Measurements from ENCODE around the gene PLAAT5. TPM values are rescaled to one million over a fixed set of nuclear protein-coding genes. Genes with fewer than 3 reads are reported as not detected.
"Not testable (repeated sequence)": the region's sequence is repeated elsewhere in the genome, so short reads cannot be mapped to it uniquely, and the experiment has no call there.

The PLAAT5 gene
- total RNA-seq, 2 donors from 2014 or later, result 0.40 TPM; not detected in 1

GRCh38 chr11:63443714-63444113 is 47.3 kb downstream of the PLAAT5 start:
- Histone ChIP-seq H3K27ac (no peak overlapping the region), H3K4me1 (no peaks in the 10 kb centered on the region), H3K27me3 (no peaks in the 10 kb centered on the region), H3K9me3 (no peaks in the 10 kb centered on the region), H3K36me3 (no peaks in the 10 kb centered on the region), H3K9ac (ENCODE audit: low read depth in 2 of 2, low read length in 2 of 2) (no peak overlapping the region), H3K4me3 (no peak overlapping the region)
- intact Hi-C loops (cut with DNase I), result no loop called here
- TF ChIP-seq, protein P1, sequence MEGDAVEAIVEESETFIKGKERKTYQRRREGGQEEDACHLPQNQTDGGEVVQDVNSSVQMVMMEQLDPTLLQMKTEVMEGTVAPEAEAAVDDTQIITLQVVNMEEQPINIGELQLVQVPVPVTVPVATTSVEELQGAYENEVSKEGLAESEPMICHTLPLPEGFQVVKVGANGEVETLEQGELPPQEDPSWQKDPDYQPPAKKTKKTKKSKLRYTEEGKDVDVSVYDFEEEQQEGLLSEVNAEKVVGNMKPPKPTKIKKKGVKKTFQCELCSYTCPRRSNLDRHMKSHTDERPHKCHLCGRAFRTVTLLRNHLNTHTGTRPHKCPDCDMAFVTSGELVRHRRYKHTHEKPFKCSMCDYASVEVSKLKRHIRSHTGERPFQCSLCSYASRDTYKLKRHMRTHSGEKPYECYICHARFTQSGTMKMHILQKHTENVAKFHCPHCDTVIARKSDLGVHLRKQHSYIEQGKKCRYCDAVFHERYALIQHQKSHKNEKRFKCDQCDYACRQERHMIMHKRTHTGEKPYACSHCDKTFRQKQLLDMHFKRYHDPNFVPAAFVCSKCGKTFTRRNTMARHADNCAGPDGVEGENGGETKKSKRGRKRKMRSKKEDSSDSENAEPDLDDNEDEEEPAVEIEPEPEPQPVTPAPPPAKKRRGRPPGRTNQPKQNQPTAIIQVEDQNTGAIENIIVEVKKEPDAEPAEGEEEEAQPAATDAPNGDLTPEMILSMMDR (IDR thresholded peaks at IDR 0.05), result no peak
- no peak for DNase-seq

DNA sequence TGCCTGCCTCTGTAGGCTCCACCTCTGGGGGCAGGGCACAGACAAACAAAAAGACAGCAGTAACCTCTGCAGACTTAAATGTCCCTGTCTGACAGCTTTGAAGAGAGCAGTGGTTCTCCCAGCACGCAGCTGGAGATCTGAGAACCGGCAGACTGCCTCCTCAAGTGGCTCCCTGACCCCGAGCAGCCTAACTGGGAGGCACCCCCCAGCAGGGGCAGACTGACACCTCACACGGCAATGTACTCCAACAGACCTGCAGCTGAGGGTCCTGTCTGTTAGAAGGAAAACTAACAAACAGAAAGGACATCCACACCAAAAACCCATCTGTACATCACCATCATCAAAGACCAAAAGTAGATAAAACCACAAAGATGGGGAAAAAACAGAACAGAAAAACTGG is 55.1 kb downstream of the PLAAT5 start:
- H3K27me3 ChIP-seq; H3K9me3 ChIP-seq; H3K27ac ChIP-seq; H3K4me3 ChIP-seq; H3K4me1 ChIP-seq; H3K36me3 ChIP-seq; DNase-seq; H3K9ac ChIP-seq (ENCODE audit: low read depth in 2 of 2, low read length in 2 of 2); intact Hi-C loops (cut with DNase I): not testable (repeated sequence)

DNA sequence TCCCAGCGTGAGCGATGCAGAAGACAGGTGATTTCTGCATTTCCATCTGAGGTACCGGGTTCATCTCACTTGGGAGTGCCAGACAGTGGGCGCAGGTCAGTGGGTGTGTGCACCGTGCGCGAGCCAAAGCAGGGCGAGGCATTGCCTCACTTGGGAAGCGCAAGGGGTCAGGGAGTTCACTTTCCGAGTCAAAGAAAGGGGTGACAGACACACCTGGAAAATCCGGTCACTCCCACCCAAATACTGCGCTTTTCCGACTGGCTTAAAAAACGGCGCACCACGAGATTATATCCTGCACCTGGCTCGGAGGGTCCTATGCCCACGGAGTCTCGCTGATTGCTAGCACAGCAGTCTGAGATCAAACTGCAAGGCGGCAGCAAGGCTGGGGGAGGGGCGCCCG is 55.6 kb downstream of the PLAAT5 start:
- H3K4me3 ChIP-seq; H3K27me3 ChIP-seq; H3K9ac ChIP-seq (ENCODE audit: low read depth in 2 of 2, low read length in 2 of 2); H3K4me1 ChIP-seq; H3K36me3 ChIP-seq; intact Hi-C loops (cut with DNase I); H3K27ac ChIP-seq; H3K9me3 ChIP-seq: not testable (repeated sequence)
- peak; percentile 33 for DNase-seq

DNA sequence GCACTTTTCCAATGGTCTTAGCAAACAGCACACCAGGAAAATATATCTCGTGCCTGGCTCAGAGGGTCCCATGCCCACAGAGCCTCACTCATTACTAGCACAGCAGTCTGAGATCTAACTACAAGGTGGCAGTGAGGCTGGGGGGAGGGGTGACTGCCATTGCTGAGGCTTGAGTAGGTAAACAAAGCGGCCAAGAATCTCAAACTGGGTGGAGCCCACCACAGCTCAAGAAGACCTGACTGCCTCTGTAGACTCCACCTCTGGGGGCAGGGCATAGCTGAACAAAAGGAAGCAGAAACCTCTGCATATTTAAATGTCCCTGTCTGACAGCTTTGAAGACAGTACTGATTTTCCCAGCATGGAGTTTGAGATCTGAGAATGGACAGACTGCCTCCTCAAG is 60.2 kb downstream of the PLAAT5 start:
- DNase-seq; H3K36me3 ChIP-seq; H3K4me3 ChIP-seq; H3K27me3 ChIP-seq; H3K27ac ChIP-seq; intact Hi-C loops (cut with DNase I); H3K4me1 ChIP-seq; H3K9me3 ChIP-seq; H3K9ac ChIP-seq (ENCODE audit: low read depth in 2 of 2, low read length in 2 of 2): not testable (repeated sequence)

DNA sequence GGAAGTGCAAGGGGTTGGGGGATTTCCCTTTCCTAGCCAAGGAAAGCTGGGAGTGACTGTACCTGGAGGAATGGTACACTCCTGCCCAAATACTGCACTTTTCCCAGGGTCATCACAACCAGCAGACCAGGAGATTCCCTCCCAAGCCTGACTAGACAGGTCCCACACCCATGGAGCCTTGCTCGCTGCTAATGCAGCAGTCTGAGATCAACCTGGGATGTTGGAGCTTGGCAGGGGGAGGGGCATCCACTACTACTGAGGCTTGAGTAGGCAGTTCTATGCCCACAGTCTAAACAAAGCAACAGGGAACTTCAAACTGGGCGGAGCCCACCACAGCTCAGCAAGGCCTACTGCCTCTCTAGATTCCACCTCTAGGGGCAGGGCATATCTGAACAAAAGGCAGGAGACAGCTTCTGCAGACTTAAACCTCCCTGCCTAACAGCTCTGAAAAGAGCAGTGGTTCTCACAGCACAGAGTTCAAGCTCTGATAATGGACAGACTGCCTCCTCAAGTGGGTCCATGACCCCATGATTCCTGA is 62.9 kb downstream of the PLAAT5 start:
- no peak overlapping the region for H3K9ac ChIP-seq (ENCODE audit: low read depth in 2 of 2, low read length in 2 of 2)
- TF ChIP-seq, protein P1 (IDR thresholded peaks at IDR 0.05), result no peak
- H3K4me1 ChIP-seq, result no peaks in the 10 kb centered on the region
- H3K27me3 ChIP-seq, result no peaks in the 10 kb centered on the region
- no peaks in the 10 kb centered on the region for H3K9me3 ChIP-seq
- no peaks in the 10 kb centered on the region for H3K36me3 ChIP-seq
- DNase-seq, result peak; percentile 19
- H3K4me3 ChIP-seq, result no peak overlapping the region
- no peak overlapping the region for H3K27ac ChIP-seq
- intact Hi-C loops (cut with DNase I), result no loop called here

GRCh38 chr11:63417174-63417852 is 73.7 kb downstream of the PLAAT5 start:
- Histone ChIP-seq H3K27me3 (no peaks in the 10 kb centered on the region), H3K36me3 (no peaks in the 10 kb centered on the region), H3K4me3 (no peak overlapping the region), H3K4me1 (no peaks in the 10 kb centered on the region), H3K9me3 (no peaks in the 10 kb centered on the region), H3K27ac (no peak overlapping the region), H3K9ac (ENCODE audit: low read depth in 2 of 2, low read length in 2 of 2) (no peak overlapping the region)
- intact Hi-C loops (cut with DNase I), result no loop called here
- TF ChIP-seq, protein P1 (IDR thresholded peaks at IDR 0.05), result no peak
- no peak for DNase-seq

Other genes with a start within 250 kb of the PLAAT5 start
- not detected for gene SLC22A25, start 247.6 kb downstream of the PLAAT5 start, total RNA-seq
- under 1 TPM in 1 of 2 donors, not detected in 1; 0.22 TPM for gene SLC22A9, start 121.4 kb downstream of the PLAAT5 start, total RNA-seq
- gene LGALS12, start 14.9 kb upstream of the PLAAT5 start, total RNA-seq, result under 1 TPM in 1 of 2 donors, not detected in 1; 0.24 TPM
- gene PLAAT4, start 45.6 kb upstream of the PLAAT5 start, total RNA-seq, result 10 to 100 TPM in 1 of 2 donors, 1 to 10 TPM in 1; 9.9 to 40.7 TPM
- 10 to 100 TPM in 1 of 2 donors, 1 to 10 TPM in 1; 1.9 to 11.1 TPM for gene PLAAT2, start 72.2 kb upstream of the PLAAT5 start, total RNA-seq
- gene PLAAT3, start 123.3 kb upstream of the PLAAT5 start, total RNA-seq, result 10 to 100 TPM in 1 of 2 donors, 1 to 10 TPM in 1; 3.8 to 13.2 TPM
- 10 to 100 TPM; 38.2 to 55.2 TPM for gene ATL3, start 180.2 kb upstream of the PLAAT5 start, total RNA-seq
- 100 to 1,000 TPM; 110 to 128 TPM for gene RTN3, start 190.3 kb upstream of the PLAAT5 start, total RNA-seq

Measured in colonic mucosa (tissue), 4 donors.